Measurements from ENCODE around the gene SLC16A1.

GRCh38 chr1:112981426-112981825 is 25.4 kb upstream of the SLC16A1 start:
- TF ChIP-seq TAF1 (IDR thresholded peaks at IDR 0.05; ENCODE audit: low read depth, low read length) (no peak), POLR2A (IDR thresholded peaks at IDR 0.05; ENCODE audit: low read depth, low read length) (no peak), POLR2AphosphoS5 (IDR thresholded peaks at IDR 0.05; ENCODE audit: low read depth, low read length) (no peak), SPI1 (IDR thresholded peaks at IDR 0.05; ENCODE audit: low read depth, low read length) (no peak), POU2F2 (IDR thresholded peaks at IDR 0.05; ENCODE audit: low read depth, low read length) (no peak), PAX5 (IDR thresholded peaks at IDR 0.05; ENCODE audit: insufficient read depth, low read length, severe bottlenecking) (no peak)

All from GM12891 (cell line).